Stimulated activated CD8-positive, alpha-beta memory T cell treated with anti-CD3 and anti-CD28 coated beads, Interleukin-7, amount 100 ng/mL, for 1 hour (primary cell): Measurements from ENCODE around the gene RER1.
"Not testable (repeated sequence)": the region's sequence is repeated elsewhere in the genome, so short reads cannot be mapped to it uniquely, and the experiment has no call there.

Experiments
- DNase-seq, 2 donors: peaks; one replicate each; pipeline ENCODE4 v3.0.0-alpha.2; 2020; ENCODE audit warnings: low read depth in 2 of 2

RER1 gene

DNA sequence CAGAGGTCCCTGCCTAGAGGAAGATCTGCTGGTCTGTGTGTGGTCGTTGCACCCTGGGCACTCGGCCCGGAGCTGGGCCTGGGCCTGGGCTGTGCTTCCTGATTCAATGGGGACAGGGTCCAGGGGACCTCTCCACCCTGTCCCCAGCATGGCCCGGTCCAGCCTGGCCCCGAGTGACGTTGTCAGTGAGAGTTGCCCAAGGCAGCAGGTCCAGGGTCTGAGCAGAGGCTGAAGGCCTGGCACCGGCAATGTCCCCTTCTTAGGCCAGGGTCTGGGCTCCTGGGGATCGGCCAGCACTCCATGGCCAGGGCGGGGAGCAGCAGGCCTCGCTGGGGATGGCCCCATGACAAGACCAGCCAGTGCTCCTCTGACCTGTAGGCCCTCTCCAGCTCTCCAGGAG, 36.3 kb downstream of the RER1 start:
- DNase-seq: no peak

DNA sequence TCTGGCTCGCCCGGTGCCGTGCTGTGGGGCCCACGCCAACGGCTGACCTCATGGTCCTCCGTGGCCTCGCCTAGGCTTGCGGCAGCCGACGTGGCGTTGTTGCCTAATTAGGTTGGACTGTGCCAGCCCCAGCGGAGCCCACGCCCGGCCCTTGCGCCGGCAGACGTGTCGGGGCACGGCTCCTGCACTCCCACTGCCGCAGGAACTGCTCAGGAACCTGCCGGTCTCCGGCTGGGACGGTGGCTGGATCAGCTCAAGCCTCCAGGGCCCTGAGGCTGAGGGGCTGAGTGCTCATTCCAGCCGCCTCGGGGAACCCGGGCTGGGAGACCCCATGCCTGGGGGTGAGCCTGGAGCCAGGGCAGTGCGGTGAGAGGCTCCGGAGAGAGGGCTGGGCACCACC, 36.8 kb downstream of the RER1 start:
- DNase-seq: no peak

DNA sequence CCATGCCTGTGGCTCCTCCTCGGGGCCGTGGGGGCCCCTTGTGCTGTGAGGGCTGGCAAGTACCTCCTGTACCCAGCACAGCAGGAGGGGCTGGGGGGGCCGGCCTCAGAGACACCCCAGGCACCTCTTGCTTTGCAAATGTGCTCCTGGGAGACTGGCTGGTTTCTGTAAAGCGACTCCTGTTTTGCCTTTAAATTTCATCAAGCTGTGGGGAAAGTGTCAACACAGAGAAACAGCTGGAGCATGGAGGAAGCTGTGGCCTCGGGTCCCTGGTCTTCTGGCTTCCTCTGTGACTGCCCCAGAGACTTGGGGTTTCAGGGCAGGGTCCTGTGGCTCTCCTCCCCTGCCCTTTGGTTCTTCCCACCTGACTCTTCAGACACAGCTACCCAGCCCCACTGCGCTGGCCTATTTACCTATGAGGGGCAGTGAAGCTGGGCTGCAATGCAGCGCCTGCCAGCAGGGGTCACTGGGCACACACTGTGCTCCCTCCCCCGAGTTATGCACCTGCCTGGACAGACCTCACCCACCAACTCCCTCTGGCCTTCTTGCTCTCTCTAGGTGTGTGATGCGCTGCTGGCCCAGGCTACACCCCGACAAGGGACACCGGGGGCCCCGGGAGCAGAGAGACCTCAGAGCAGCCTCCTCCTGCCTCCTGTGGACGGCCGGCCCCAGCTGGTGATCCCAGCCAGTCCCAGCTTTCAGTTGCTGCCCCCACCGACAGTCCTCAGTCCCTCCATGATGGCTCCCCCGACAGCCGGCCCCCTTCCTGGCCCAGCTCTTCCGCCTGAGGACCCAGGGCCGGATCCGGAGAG, 38.3 kb downstream of the RER1 start:
- DNase-seq: no peak

DNA sequence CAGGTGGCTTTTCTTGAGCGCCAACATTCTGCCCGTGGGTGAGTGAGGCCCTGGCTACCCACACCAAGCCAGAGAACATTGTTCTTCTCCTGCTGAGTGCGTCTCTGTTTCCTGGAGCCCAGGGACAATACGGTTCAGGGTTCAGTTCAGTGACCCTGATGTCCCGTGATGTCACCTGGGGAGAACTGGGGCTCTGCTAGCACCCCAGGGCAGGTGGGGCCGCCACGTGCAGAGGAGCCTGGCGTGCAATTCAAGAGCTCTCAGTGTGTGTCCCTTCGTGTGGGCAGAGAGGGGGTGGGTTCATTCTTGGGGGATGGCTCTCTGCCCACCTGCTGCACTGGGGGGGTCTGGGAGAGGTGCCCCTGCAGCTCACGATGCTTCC, 38.9 kb downstream of the RER1 start:
- DNase-seq: no peak

DNA sequence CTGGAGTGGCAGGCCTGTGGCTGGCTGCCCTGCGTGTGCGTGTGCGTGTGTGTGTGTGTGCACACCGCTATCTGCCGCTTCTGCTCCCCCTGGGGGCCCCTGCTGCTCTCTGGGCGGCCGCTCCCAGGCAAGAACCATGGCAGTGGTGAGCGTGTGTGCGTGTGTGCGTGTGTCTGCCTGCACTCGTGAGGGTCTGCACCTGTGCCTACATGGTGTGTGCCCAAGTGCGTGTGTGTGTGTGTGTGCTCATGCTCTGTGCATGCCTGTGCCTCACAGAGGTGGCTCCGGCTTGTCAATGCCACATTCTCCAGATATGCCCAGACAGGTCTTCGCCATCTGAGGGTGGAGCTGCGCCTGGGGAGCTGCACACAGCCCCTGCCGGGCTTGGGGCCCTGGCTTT, 39.5 kb downstream of the RER1 start:
- DNase-seq: no peak

DNA sequence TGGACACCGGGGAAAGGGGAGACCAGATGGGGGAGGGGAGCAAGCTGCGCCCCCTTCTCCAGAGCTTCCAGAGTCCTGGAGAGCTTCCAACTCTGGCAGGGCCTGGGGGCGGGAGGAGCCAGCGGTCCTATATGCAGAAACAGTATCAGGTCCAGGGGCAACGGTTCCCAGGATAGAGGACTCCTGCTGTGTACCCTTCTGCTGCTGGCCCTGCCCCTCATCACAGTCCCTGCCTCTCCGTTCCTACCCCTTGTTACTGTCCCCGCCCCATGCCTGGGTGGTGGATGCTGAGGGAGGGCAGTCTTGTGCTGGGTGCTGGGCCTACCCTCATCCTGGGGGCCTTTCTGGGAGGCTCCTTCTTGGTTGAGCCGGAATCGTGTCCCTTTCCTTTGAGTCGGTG, 39.9 kb downstream of the RER1 start:
- no peak for DNase-seq

DNA sequence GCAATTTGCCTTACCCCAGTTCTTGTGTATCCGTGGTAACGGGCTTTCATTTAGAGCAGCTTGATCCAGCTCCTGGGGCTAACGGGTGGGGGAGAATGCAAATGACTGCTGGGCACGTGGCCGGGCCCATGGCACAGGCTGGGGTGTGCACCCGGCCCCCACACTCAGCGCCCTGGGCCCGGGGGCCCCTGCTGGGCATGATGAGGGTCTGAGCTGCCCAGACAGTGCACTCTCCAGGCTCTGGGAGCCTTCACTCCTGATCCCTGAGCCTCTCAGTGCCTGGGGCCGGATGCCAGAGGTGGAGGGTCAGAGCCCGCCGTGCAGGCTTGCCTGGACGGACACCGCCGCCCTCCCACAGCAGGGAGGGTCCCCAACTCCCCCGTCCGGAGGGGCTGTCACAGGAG, 40.8 kb downstream of the RER1 start:
- no peak for DNase-seq

DNA sequence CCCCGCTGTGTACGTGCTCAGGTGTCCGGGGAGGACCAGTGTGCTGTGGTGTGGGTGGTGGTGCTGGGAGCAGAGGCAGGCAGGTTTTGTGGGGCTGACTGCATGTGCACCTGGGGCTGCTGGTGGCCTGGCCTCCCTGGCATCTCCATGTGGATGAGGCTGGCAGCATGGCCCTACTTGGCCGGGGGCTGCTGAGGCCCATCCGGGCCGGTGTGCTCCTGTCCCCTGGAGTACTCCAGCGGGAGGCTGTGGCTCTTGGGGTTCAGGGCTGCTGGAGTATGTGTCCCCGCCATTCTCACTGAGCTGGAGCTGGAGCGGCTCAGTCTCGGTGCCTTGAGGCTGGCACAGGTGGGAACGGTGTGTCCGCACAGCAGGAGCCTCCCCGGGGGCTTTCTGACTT, 41.6 kb downstream of the RER1 start:
- DNase-seq: no peak

DNA sequence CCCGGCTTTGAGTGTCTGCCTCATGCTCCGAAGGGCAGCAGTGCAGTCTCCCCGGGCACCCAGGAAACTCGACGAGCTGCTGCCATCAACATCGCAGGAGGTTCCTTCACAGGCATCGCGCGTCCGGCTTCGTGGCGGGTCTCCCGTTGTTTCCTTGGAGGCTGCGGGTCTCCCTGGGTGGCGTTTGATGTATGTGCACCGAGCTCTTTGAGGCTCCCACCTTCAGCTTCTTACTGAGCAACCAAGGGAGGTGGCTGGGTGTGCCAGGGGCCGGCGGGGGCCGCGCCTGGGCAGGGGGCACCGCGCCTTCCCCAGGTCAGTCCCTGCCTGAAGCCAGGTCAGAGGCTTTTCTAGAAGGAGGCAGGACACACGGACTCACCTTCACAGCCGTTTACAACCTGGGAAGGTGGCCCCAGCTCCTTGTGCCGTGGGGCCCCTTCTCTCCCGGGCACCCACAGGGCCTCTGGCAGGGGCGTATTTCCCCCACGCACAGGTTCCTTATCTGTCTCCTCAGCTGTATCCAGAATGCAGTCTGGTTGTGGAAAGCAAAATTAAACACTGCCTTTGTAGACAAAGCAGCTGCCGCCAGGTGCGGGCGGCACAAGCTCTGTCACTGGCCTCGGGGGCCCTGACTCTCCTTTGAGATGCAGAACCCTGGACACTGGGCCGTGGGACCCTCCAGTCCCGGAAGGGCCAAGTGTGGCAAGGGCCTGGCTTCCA, 42.5 kb downstream of the RER1 start:
- DNase-seq: no peak

DNA sequence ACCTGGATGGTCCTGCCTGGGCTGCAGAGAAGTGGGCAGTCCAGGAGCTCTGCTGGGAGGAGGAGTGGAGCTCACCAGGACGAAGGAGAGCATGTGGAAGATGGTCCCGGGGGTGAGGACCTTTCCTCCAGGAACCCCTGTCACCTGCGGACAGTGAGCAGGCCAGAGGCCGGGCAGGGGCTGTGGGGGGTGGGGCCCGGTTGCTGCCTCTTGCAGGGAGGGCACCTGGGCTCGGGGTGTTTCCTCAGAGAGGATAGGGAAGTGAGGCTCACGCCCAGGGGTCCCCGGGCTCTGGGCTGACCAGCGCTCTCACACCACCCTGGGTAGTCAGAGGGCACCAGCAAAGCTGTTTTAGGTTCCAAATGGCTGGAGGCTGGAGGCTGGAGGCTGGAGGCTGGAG, 43.5 kb downstream of the RER1 start:
- no peak for DNase-seq

DNA sequence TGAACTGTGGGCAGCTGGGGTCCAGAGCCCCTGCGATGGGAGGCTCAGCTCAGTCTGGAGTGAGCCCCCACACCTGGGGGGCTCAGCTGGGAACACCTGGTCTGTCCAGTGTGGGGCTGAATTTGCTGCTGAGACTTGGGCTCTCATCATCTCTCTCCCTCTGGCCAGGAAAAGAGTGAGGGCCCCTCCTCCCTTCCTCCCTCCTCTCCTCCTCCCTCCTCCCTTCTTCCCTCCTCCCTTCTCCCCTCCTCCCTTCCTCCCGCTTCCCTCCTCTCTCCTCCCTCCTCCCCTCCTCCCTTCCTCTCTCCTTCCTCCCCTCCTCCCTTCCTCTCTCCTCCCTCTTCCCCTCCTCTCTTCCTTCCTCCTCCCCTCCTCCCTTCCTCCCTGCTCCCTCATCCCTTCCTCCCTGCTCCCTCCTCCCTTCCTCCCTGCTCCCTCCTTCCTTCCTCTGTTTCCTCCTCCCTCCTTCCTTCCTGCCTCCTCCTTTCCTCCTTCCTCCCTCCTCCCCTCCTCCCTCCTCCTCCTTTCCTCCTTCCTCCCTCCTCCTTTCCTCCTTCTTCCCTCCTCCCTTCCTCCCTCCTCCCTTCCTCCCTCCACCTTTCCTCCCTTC, 44.2 kb downstream of the RER1 start:
- no peak for DNase-seq

DNA sequence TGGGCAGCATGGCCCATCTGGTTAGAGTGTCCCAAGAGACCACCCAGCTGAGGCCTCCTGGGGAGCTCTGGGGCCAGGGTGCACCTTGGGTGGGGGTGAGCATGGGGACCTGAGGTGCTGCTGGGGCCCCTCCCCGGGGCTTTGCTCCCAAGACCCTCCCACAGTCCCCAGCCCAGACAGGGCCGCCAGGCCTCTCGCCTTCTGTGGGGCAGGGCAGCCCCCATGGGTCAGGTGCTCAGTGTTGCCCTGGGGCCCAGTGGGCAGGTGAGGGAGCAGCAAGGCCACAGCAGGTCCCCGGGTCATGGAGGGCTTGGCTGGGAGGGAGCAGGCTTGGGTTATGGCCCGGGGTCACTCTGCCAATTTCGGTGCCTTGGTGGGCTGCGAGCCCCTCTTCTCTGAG, 45.2 kb downstream of the RER1 start:
- no peak for DNase-seq

DNA sequence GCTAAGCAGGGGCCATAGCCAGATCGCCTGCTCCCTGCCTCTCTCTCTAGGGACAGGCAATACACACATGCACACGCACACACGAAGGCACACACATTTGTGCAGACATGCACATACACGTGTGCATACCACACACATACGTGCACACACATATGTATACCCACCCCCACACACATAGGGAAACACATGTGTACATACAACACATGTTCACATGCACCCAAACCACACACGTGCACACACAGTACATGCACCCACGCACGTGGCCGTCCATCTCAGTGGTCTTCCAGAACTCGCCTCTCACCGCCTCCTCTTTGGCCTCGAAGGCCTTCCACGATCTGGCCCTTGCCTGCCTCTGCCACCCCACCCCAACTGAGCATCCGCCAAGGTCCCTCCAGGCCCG, 46.0 kb downstream of the RER1 start:
- DNase-seq: no peak

DNA sequence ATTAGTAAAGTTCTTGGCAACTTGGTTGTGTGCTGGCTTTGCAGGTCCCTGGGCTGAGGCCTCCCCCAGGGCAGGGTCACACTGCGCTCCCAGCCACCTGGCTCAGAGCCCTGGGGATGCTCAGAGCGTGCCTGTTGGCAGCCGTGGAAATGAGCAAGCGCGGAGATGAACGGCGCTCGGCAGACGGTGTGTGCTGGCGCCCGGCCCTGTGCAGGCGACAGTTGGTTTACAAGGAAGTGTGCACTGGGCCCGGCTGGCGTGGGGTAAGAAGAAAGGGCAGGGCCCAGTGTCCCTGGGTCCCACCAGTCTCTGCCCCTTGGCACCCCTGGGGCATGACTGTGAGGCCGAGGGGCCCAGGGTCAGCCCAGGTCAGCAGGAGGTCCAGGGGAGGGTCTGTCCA, 46.4 kb downstream of the RER1 start:
- DNase-seq: no peak

DNA sequence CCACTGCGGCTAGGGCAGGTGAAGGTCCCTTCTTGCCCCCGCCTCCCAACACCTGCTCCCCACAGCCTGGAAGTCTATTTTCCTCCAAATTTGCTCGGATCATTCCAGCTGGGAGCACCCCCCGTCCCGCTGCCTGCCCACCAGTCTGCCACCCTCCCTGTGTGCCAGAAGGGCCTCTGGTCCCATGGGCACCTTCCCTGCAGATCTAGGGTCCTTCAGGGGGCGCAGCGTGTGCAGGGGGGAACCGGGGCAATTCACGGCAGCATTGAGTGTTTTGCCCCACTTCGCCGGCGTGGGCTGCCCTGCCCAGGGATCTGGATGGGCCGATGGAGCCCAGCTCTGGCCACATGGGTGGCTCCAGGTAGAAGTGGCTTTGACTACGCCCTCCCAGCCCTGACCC, 47.0 kb downstream of the RER1 start:
- no peak for DNase-seq

DNA sequence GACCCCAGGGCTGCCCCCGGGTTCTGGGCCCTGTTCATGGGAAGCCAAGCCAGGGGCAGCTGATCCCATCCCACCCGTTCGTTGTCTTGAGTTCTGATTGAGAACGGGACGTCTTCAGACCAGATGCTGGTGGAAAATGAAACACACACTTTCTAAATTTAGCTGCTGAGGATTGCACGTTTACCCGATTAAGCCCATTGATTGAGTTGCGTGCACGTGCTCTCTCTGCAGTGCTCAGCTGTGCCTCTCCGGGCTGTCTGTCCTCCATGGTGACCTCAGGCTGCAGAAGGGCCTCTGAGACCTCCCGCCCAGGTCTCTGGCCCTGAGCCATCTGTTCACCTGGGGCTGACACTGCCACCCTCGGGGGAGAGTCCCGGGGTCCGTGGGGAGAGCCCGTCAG, 47.7 kb downstream of the RER1 start:
- no peak for DNase-seq

DNA sequence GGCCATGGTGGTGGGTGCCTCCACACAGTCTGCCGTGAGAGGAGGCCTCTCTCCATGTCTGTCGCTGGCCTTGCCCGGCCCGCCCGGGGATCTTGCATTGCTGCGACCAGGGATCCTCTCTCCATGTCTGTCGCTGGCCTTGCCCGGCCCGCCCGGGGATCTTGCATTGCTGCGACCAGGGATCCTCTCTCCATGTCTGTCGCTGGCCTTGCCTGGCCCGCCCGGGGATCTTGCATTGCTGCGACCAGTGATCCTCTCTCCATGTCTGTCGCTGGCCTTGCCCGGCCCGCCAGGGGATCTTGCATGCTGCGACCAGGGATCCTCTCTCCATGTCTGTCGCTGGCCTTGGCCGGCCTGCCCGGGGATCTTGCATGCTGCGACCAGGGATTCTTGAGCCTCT, 48.7 kb downstream of the RER1 start:
- DNase-seq: not testable (repeated sequence)

DNA sequence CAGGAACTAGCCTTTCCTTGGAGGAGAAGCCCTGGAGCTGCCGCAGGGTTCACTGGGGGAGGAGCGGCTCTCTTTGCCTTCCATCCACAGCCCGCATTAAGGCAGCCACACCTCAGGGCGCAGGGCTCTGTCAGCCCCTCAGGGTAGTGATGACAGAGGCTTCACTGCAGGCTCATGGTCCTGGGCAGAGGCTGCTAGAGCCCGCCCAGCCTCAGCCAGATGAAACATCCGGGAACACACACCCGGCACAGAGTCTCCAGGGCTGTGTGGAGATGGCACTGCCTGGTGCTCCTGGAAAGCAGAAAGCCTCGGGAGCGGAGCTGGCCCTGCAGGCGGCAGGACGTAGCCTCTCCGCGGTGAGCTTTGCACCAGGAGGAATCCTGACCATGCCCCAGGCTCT, 50.1 kb downstream of the RER1 start:
- no peak for DNase-seq

DNA sequence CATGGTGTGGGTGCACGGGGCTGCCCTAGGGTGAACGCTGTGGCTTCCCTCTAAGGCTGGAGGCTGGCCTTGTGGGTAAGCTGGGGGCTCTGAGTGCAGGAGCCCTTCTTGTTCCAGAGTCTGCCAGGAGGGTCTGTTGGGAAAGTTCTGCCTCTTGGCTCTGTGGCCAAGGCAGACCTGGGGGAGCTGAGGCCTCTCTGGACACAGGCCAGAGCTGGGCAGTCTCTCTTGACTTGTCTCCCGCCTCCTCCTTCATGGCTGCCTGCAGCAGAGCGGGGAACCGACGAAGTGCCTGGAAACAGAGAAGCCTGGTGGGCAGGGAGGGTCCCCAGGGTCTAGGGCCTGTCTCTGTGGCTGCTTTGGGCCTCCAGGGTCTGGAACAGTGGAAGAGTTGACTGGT, 51.0 kb downstream of the RER1 start:
- DNase-seq: no peak

DNA sequence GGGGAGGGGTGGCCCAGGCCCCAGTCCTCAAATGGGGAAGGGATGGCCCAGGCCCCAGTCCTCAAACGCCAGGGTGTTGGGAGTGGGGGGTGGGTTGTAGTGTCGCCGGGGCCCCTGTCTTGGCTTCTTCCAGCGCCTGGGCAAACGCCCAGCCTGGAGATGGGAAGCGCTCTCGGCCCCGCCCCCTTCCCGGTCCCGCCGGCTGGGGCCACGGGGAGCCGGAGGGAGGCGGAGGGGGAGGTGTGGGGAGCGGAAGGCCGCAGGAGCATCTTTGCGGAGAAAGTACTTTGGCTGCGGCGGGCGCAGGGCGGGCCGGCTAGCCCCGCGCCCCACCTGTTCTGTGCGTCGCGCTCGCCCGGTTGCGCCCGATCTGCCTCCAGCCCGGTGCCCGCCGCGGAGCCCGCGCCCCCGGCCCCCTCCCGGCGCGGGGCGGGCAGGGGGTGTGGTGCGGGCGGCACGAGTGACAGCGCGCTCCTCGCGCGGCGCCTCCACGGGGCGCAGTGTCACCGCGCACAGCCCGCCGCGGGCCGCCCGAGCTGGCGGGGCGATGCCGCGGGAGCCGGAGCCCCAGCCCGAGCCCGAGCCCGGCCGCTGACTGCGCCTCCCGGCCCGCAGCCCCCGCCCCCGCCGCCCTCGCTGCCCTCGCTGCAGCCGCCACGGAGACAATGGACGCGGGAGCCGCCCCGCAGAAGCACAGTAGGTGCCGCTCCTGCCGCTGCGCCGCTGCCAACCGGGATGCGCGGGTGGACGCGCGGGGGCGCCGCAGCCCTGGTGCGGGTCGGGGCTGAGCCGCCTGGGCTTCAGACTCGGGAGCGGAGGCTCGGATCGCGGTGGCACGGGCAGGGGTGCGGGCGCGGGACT, 51.9 kb downstream of the RER1 start:
- DNase-seq: no peak

DNA sequence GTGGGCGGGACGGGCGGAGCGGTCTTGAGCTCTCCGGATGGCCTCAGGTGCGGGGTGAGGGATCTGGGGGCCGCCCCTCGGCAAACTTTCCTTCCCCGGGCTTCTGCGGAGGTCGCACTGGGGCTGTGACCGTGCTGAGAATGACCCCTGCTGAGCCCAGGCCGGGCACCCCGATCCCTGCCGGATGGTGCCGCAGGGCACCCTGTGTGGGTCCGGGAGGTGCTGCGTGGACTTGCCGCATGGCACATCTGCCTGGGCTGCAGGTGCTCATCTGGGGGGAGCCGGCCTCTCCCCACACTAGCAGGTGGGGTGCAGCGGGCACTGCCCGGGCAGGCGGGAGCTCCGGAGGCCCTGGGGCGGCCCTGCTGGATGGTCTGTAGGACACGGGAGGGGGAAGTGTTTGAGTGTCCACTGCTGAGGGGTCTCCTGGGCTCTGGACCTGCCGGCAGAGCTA, 52.5 kb downstream of the RER1 start:
- no peak for DNase-seq

DNA sequence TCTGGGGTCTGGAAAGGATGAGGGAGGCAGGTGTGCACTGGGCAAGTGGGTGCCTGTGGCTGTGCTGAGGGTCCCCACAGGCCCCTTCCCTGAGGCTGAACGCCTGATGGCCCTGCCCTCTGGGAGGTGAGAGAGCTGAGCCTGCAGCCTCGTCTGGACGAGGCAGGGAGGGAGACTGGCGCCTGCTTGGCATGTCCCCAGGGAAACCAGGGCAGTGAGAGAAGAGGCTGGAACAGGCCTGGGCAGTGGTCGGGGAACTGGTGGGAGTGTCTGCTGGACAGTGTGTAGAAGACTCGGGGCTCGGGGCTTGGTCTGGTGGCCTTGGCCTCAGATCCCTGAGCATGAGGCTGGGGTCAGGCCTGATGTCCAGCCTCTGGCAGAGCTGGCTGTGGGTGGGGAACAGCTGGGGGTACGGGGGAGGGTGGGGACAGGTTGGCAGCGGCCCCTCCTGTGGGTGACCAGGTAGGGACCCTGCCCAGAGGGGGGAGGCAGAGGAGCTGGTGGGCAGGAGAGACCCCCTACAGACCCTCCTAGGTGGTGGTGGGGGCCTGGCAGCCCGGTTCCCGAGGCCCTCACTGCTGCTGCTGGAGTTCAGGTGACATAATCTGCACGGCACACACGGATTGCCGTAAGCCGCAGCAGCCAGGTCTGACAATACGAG, 53.7 kb downstream of the RER1 start:
- DNase-seq: no peak
